Ascending aorta (tissue), 2 donors: ENCODE measurements around the gene SLC4A8. TPM values are rescaled to one million over a fixed set of nuclear protein-coding genes. Genes with fewer than 3 reads are reported as not detected.

Experiments
- DNase-seq, 2 donors: peaks; one replicate each; pipeline ENCODE4 v3.0.0-alpha.2; 2019; ENCODE audit warnings: low spot score in 2 of 2
- H3K27ac ChIP-seq, 2 donors: fragments of 200-600 bp; sonication (generic); one replicate each; pipeline ENCODE4 v1.5.1; 2016 to 2017; ENCODE audit warnings: mild to moderate bottlenecking in 1 of 2
- H3K27me3 ChIP-seq: fragments of 200-600 bp; sonication (generic); one replicate; pipeline ENCODE4 v1.5.1; 2017
- H3K36me3 ChIP-seq, 2 donors: fragments of 200-600 bp; sonication (generic); one replicate each; pipeline ENCODE4 v1.5.1; 2016
- H3K4me1 ChIP-seq, 2 donors: fragments of 200-600 bp; sonication (generic); one replicate each; pipeline ENCODE4 v1.5.1; 2016 to 2017; ENCODE audit warnings: mild to moderate bottlenecking in 1 of 2
- H3K4me3 ChIP-seq, 2 donors: fragments of 200-600 bp; sonication (generic); one replicate each; pipeline ENCODE4 v1.5.1; 2016 to 2017; ENCODE audit warnings: mild to moderate bottlenecking in 1 of 2
- H3K9me3 ChIP-seq, 2 donors: fragments of 200-600 bp; sonication (generic); one replicate each; pipeline ENCODE4 v1.5.1; 2016
- CTCF ChIP-seq, 3 experiments: fragments of 200-600 bp in 2 of 3; fragments of 450-650 bp in 1 of 3; sonication (generic) in 2 of 3; IDR thresholded peaks; one replicate each; pipeline ENCODE4 v1.5.1; 2016 to 2019; ENCODE audit warnings: antibody characterized with exemption in 3 of 3, mild to moderate bottlenecking in 1 of 3, moderate library complexity in 1 of 3
- intact Hi-C: fragments of 100-400 bp; cut with DNase I; formaldehyde crosslinking; loops from one replicate; pipeline ENCODE4 v1.15.1; 2023
- total RNA-seq: library from RNA; depleted of rRNA; stranded (reverse); fragments of >200 nt; gene quantifications from one replicate; pipeline ENCODE4 v1.1.0, GENCODE V29; 2016

The SLC4A8 gene
- total RNA-seq, 1 donor from 2014 or later = not detected

- H3K36me3 ChIP-seq = no peaks in the 10 kb centered on the region
- intact Hi-C loops = no loop called here
- TF ChIP-seq CTCF (IDR thresholded peaks at IDR 0.05) = no peak
Measured at GRCh38 chr12:51484119-51484518, 59.5 kb downstream of the SLC4A8 start.

GRCh38 chr12:51488281-51488680 lies 63.6 kb downstream of the SLC4A8 start:
- intact Hi-C loops = no loop called here
- no peak for TF ChIP-seq CTCF (IDR thresholded peaks at IDR 0.05)

More at GRCh38 chr12:51484119-51484518, 59.5 kb downstream of the SLC4A8 start:
- H3K4me1 ChIP-seq = no peaks in the 10 kb centered on the region
- no peaks in the 10 kb centered on the region for H3K9me3 ChIP-seq
- no peak for DNase-seq
- H3K27ac ChIP-seq = no peak overlapping the region
- H3K4me3 ChIP-seq = no peak overlapping the region
- H3K27me3 ChIP-seq = no peaks in the 10 kb centered on the region

DNA sequence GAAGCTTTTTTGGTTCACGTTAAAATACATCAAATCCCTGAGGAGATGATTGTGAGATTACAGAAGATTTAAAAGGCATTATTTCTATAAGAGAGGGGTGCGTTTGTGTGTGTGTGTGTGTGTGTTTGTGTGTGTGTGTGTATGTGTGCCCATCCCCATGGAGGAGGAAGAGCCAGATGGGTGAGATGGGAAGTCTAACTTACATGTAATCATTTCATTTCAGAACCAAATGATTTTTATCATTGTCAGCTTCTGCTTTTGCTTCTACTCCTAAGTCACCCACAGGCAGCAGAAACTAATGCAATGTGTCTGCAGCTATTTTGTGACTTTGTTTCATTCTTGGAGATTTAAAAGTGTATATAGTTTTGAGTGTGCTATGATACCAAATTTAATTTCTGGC lies 68.7 kb downstream of the SLC4A8 start:
- Histone ChIP-seq H3K27ac (no peak overlapping the region), H3K27me3 (no peaks in the 10 kb centered on the region), H3K4me3 (no peak overlapping the region), H3K36me3 (no peaks in the 10 kb centered on the region), H3K4me1 (no peaks in the 10 kb centered on the region), H3K9me3 (no peaks in the 10 kb centered on the region)
- no peak for TF ChIP-seq CTCF (IDR thresholded peaks at IDR 0.05)
- DNase-seq = no peak
- intact Hi-C loops = no loop called here

More at GRCh38 chr12:51488281-51488680, 63.6 kb downstream of the SLC4A8 start:
- DNase-seq = no peak
- no peaks in the 10 kb centered on the region for H3K4me1 ChIP-seq
- H3K4me3 ChIP-seq = no peak overlapping the region
- H3K27me3 ChIP-seq = no peaks in the 10 kb centered on the region
- no peaks in the 10 kb centered on the region for H3K36me3 ChIP-seq
- no peak overlapping the region for H3K27ac ChIP-seq
- no peaks in the 10 kb centered on the region for H3K9me3 ChIP-seq

DNA sequence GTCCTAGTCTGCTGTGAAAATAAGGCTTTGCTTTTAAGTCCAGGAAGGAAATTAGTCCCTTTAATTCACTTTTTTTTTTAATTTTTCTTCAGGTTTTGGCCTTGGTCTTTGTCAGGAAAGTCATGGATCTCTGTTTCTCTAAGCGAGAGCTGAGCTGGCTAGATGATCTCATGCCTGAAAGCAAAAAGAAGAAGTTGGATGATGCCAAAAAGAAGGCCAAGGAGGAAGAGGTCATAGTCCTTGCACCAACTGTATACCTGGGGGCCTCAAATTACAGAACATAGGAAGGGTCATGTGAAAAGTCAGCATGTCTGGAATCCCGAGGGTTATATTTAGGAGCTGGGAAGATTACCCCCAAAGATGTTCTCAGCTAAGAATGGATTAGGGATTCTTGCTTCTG lies 72.3 kb downstream of the SLC4A8 start:
- DNase-seq = no peak
- no peak overlapping the region for H3K4me3 ChIP-seq
- no peaks in the 10 kb centered on the region for H3K9me3 ChIP-seq
- no peaks in the 10 kb centered on the region for H3K4me1 ChIP-seq
- no peak overlapping the region for H3K27ac ChIP-seq
- H3K36me3 ChIP-seq = no peaks in the 10 kb centered on the region
- TF ChIP-seq CTCF (IDR thresholded peaks at IDR 0.05) = no peak
- no peaks in the 10 kb centered on the region for H3K27me3 ChIP-seq
- intact Hi-C loops = no loop called here

- Histone ChIP-seq H3K4me3 (no peak overlapping the region), H3K4me1 (no peaks in the 10 kb centered on the region), H3K9me3 (no peaks in the 10 kb centered on the region), H3K27me3 (no peaks in the 10 kb centered on the region), H3K36me3 (no peaks in the 10 kb centered on the region), H3K27ac (no peak overlapping the region)
- intact Hi-C loops = no loop called here
- no peak for DNase-seq
- TF ChIP-seq CTCF (IDR thresholded peaks at IDR 0.05) = no peak
Measured at GRCh38 chr12:51504851-51505250, 80.2 kb downstream of the SLC4A8 start.
